ENCODE measurements around the gene TMEM44. TPM values are rescaled to one million over a fixed set of nuclear protein-coding genes. Genes with fewer than 3 reads are reported as not detected.

The TMEM44 gene
- total RNA-seq, 1 donor from 2014 or later, result 35.3 TPM

- H3K27me3 Mint-ChIP-seq (ENCODE audit: unreplicated experiment), result peaks cover 11% of the 10 kb centered on the region
- H3K36me3 Mint-ChIP-seq (ENCODE audit: unreplicated experiment), result no peaks in the 10 kb centered on the region
- peaks cover 4% of the 10 kb centered on the region for H3K9me3 Mint-ChIP-seq (ENCODE audit: unreplicated experiment)
- no peak for TF ChIP-seq CTCF (IDR thresholded peaks at IDR 0.05; ENCODE audit: partially characterized antibody, unreplicated experiment)
- H3K4me3 Mint-ChIP-seq (ENCODE audit: unreplicated experiment), result peak overlapping the region; percentile 97
- peak overlapping the region; percentile 99 for H3K27ac Mint-ChIP-seq (ENCODE audit: unreplicated experiment)
- H3K4me1 Mint-ChIP-seq (ENCODE audit: low read depth, unreplicated experiment), result peaks cover 3% of the 10 kb centered on the region
- DNase-seq, result no peak
These were observed 48.4 kb downstream of the TMEM44 start for GRCh38 chr3:194584866-194585265.

GRCh38 chr3:194584320-194584776, 48.9 kb downstream of the TMEM44 start:
- Mint-ChIP-seq H3K36me3 (ENCODE audit: unreplicated experiment) (no peaks in the 10 kb centered on the region), H3K4me1 (ENCODE audit: low read depth, unreplicated experiment) (peaks cover 3% of the 10 kb centered on the region), H3K27ac (ENCODE audit: unreplicated experiment) (peak overlapping the region; percentile 99), H3K27me3 (ENCODE audit: unreplicated experiment) (peaks cover 11% of the 10 kb centered on the region), H3K9me3 (ENCODE audit: unreplicated experiment) (peaks cover 4% of the 10 kb centered on the region), H3K4me3 (ENCODE audit: unreplicated experiment) (peak overlapping the region; percentile 97)
- no peak for DNase-seq
- no peak for TF ChIP-seq CTCF (IDR thresholded peaks at IDR 0.05; ENCODE audit: partially characterized antibody, unreplicated experiment)

DNA sequence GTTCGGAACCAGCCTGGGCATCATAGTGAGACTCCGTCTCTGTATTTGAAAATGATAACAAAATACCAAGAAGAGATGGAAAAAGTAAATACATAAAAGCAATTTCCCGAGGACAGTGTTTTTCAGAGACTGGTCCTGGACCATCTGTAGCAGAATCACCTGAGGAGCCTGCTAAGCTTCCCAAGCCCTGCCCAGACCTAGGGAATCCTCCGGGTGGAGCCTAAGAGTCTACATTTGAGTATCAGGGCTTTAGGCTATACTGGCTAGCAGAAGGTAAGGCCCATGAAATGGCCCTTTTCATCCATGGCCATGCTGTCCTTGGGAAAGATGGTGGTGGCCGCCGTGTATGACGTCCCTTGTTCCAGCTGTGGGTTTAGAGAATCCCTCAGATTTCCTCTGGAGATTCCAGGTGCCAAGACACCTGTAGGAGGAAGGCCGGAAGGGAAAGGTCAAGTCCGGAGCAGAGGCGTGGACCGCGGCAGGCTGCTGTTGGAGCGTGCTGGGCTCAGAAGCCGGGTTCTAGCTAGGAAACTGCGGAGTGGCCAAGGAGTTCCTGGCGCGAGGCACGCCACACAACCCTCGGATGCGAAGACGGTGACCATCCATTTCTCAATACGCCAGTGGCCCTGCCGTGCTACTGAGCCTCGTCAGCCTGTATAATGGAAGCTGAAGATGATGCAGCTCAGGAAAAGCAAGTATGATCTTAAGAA, 50.9 kb downstream of the TMEM44 start:
- Mint-ChIP-seq H3K36me3 (ENCODE audit: unreplicated experiment) (no peaks in the 10 kb centered on the region), H3K27me3 (ENCODE audit: unreplicated experiment) (peaks cover 9% of the 10 kb centered on the region), H3K4me3 (ENCODE audit: unreplicated experiment) (peak overlapping the region; percentile 20), H3K27ac (ENCODE audit: unreplicated experiment) (no peak overlapping the region), H3K4me1 (ENCODE audit: low read depth, unreplicated experiment) (peaks cover 3% of the 10 kb centered on the region), H3K9me3 (ENCODE audit: unreplicated experiment) (peaks cover 4% of the 10 kb centered on the region)
- no peak for DNase-seq
- no peak for TF ChIP-seq CTCF (IDR thresholded peaks at IDR 0.05; ENCODE audit: partially characterized antibody, unreplicated experiment)

- H3K27ac Mint-ChIP-seq (ENCODE audit: unreplicated experiment), result no peak overlapping the region
- H3K9me3 Mint-ChIP-seq (ENCODE audit: unreplicated experiment), result peaks cover 3% of the 10 kb centered on the region
- no peak for TF ChIP-seq CTCF (IDR thresholded peaks at IDR 0.05; ENCODE audit: partially characterized antibody, unreplicated experiment)
- no peak overlapping the region for H3K4me3 Mint-ChIP-seq (ENCODE audit: unreplicated experiment)
- H3K27me3 Mint-ChIP-seq (ENCODE audit: unreplicated experiment), result peaks cover 5% of the 10 kb centered on the region
- H3K4me1 Mint-ChIP-seq (ENCODE audit: low read depth, unreplicated experiment), result no peaks in the 10 kb centered on the region
- no peak for DNase-seq
- H3K36me3 Mint-ChIP-seq (ENCODE audit: unreplicated experiment), result no peaks in the 10 kb centered on the region
These were observed 54.1 kb downstream of the TMEM44 start for GRCh38 chr3:194579091-194579606.
